Neural crest cell (in vitro differentiated cells): ENCODE data around the gene FKBP7. TPM values are rescaled to one million over a fixed set of nuclear protein-coding genes. Genes with fewer than 3 reads are reported as not detected.
"Not testable (repeated sequence)": the region's sequence is repeated elsewhere in the genome, so short reads cannot be mapped to it uniquely, and the experiment has no call there.

Experiments
- DNase-seq: peaks from one replicate; pipeline ENCODE4 v3.0.0; 2021; ENCODE audit warnings: low read depth, mixed read lengths, low spot score
- H3K27ac Mint-ChIP-seq: one replicate; pipeline ENCODE4 v1.8.0; 2021; ENCODE audit warnings: mild to moderate bottlenecking, mixed read lengths; ENCODE audit not compliant: unreplicated experiment
- H3K27me3 Mint-ChIP-seq: 2 replicates; pipeline ENCODE4 v1.8.0; 2021; ENCODE audit warnings: low read depth, mild to moderate bottlenecking, mixed read lengths
- H3K36me3 Mint-ChIP-seq: 2 replicates; pipeline ENCODE4 v1.8.0; 2021; ENCODE audit warnings: low read depth, mild to moderate bottlenecking, mixed read lengths
- H3K4me1 Mint-ChIP-seq: 2 replicates; pipeline ENCODE4 v1.8.0; 2021; ENCODE audit warnings: mixed read lengths
- H3K4me3 Mint-ChIP-seq: one replicate; pipeline ENCODE4 v1.8.0; 2021; ENCODE audit warnings: mild to moderate bottlenecking, mixed read lengths
- H3K9me3 Mint-ChIP-seq: 2 replicates; pipeline ENCODE4 v1.8.0; 2021; ENCODE audit warnings: mixed read lengths
- CTCF ChIP-seq: fragments of 200-600 bp; sonication (generic); conservative IDR thresholded peaks from 2 replicates; pipeline ENCODE4 v1.5.0; 2021; ENCODE audit warnings: antibody characterized with exemption, mild to moderate bottlenecking
- long read RNA-seq: library from polyadenylated mRNA; unstranded; transcript quantifications from one replicate; pipeline ENCODE4 v2.0.0, GENCODE V29; 2020
- total RNA-seq: library from RNA; stranded (reverse); gene quantifications from 2 replicates; pipeline ENCODE4 v1.2.1, GENCODE V29; 2021

FKBP7 gene
- 25.2 and 28.3 TPM in 2 replicates for total RNA-seq
- long read RNA-seq, transcript FKBP7-204 (4 exons, 2,834 nt): major isoform, 10 of 20 reads
- long read RNA-seq, partial matches to known transcripts: 1 of 20 reads
- long read RNA-seq, other reads (novel, unspliced or antisense): 5 of 20 reads

- no peaks in the 10 kb centered on the region for H3K36me3 Mint-ChIP-seq
- peak within 1 kb of the TSS; percentile 100 for H3K27ac Mint-ChIP-seq
These were observed at the start of gene FKBP7 for GRCh38 chr2:178478439-178479274. Gene FKBP7 (minus strand): TSS chr2:178478600. CDS start chr2:178478499, 101 bp downstream.

GRCh38 chr2:178527592-178527991 lies 49.2 kb upstream of the FKBP7 start:
- no peak for DNase-seq
- no peak for TF ChIP-seq CTCF
- H3K27ac Mint-ChIP-seq: no peak overlapping the region
- peaks cover 4% of the 10 kb centered on the region for H3K9me3 Mint-ChIP-seq
- no peaks in the 10 kb centered on the region for H3K27me3 Mint-ChIP-seq
- H3K4me3 Mint-ChIP-seq: peak overlapping the region; percentile 41
- H3K36me3 Mint-ChIP-seq: peaks cover 37% of the 10 kb centered on the region
- peaks cover 25% of the 10 kb centered on the region for H3K4me1 Mint-ChIP-seq

More at GRCh38 chr2:178478439-178479274, at the start of gene FKBP7:
- no peaks in the 10 kb centered on the region for H3K27me3 Mint-ChIP-seq
- H3K9me3 Mint-ChIP-seq: no peaks in the 10 kb centered on the region
- peak; percentile 64 for DNase-seq
- H3K4me3 Mint-ChIP-seq: peak within 1 kb of the TSS; percentile 97
- TF ChIP-seq CTCF: peak; percentile 71
- H3K4me1 Mint-ChIP-seq: peaks cover 56% of the 10 kb centered on the region

- Mint-ChIP-seq H3K4me1 (peaks cover 29% of the 10 kb centered on the region), H3K27me3 (no peaks in the 10 kb centered on the region), H3K36me3 (peaks cover 27% of the 10 kb centered on the region), H3K27ac (no peak overlapping the region), H3K4me3 (no peak overlapping the region), H3K9me3 (peaks cover 11% of the 10 kb centered on the region)
- no peak for TF ChIP-seq CTCF
- DNase-seq: no peak
These were observed 47.9 kb upstream of the FKBP7 start for GRCh38 chr2:178526256-178526655.

- H3K27me3 Mint-ChIP-seq, H3K27ac Mint-ChIP-seq, DNase-seq: not testable (repeated sequence)
- Mint-ChIP-seq H3K36me3 (peaks cover 19% of the 10 kb centered on the region), H3K4me3 (peak overlapping the region; percentile 31), H3K9me3 (peaks cover 13% of the 10 kb centered on the region), H3K4me1 (peaks cover 29% of the 10 kb centered on the region)
These were observed 47.1 kb upstream of the FKBP7 start for GRCh38 chr2:178525460-178525859.

- H3K4me3 Mint-ChIP-seq, H3K27me3 Mint-ChIP-seq, H3K27ac Mint-ChIP-seq, DNase-seq: not testable (repeated sequence)
- Mint-ChIP-seq H3K4me1 (peaks cover 29% of the 10 kb centered on the region), H3K9me3 (peaks cover 13% of the 10 kb centered on the region), H3K36me3 (peaks cover 18% of the 10 kb centered on the region)
These were observed 46.6 kb upstream of the FKBP7 start for GRCh38 chr2:178525010-178525409.

- TF ChIP-seq CTCF: no peak
- Mint-ChIP-seq H3K36me3 (peaks cover 14% of the 10 kb centered on the region), H3K27ac (peak overlapping the region; percentile 99), H3K4me1 (peaks cover 29% of the 10 kb centered on the region), H3K4me3 (peak overlapping the region; percentile 99), H3K27me3 (no peaks in the 10 kb centered on the region), H3K9me3 (peaks cover 13% of the 10 kb centered on the region)
- no peak for DNase-seq
These were observed 45.3 kb upstream of the FKBP7 start for GRCh38 chr2:178523596-178524134.
